Measurements from ENCODE around the gene KCTD14.

The KCTD14 gene

GRCh38 chr11:78060533-78060932 is 37.5 kb upstream of the KCTD14 start:
- TF ChIP-seq REST (IDR thresholded peaks at IDR 0.05; ENCODE audit: insufficient read depth in 1 of 2, low read depth in 2 of 2, low read length in 2 of 2): no peak
- no peak for TF ChIP-seq TAF1 (IDR thresholded peaks at IDR 0.05; ENCODE audit: borderline replicate concordance, insufficient read depth, low read length)
- no peak for TF ChIP-seq SIN3A (IDR thresholded peaks at IDR 0.05; ENCODE audit: borderline replicate concordance, insufficient read depth, low read length)
- no peak for TF ChIP-seq FOXP2 (optimal IDR thresholded peaks at IDR 0.05; ENCODE audit: borderline replicate concordance, extremely low read depth, extremely low read length, insufficient read depth)
- TF ChIP-seq POLR2AphosphoS5 (IDR thresholded peaks at IDR 0.05; ENCODE audit: low read depth, low read length): no peak

GRCh38 chr11:78057462-78058055 is 34.5 kb upstream of the KCTD14 start:
- TF ChIP-seq FOXP2 (optimal IDR thresholded peaks at IDR 0.05; ENCODE audit: borderline replicate concordance, extremely low read depth, extremely low read length, insufficient read depth) (no peak), REST (IDR thresholded peaks at IDR 0.05; ENCODE audit: insufficient read depth in 1 of 2, low read depth in 2 of 2, low read length in 2 of 2) (no peak), POLR2AphosphoS5 (IDR thresholded peaks at IDR 0.05; ENCODE audit: low read depth, low read length) (no peak), SIN3A (IDR thresholded peaks at IDR 0.05; ENCODE audit: borderline replicate concordance, insufficient read depth, low read length) (no peak), TAF1 (IDR thresholded peaks at IDR 0.05; ENCODE audit: borderline replicate concordance, insufficient read depth, low read length) (no peak)

GRCh38 chr11:78056093-78056492 is 33.0 kb upstream of the KCTD14 start:
- no peak for TF ChIP-seq FOXP2 (optimal IDR thresholded peaks at IDR 0.05; ENCODE audit: borderline replicate concordance, extremely low read depth, extremely low read length, insufficient read depth)

- no peak for TF ChIP-seq POLR2AphosphoS5 (IDR thresholded peaks at IDR 0.05; ENCODE audit: low read depth, low read length)
- TF ChIP-seq SIN3A (IDR thresholded peaks at IDR 0.05; ENCODE audit: borderline replicate concordance, insufficient read depth, low read length): no peak
- no peak for TF ChIP-seq FOXP2 (optimal IDR thresholded peaks at IDR 0.05; ENCODE audit: borderline replicate concordance, extremely low read depth, extremely low read length, insufficient read depth)
- TF ChIP-seq TAF1 (IDR thresholded peaks at IDR 0.05; ENCODE audit: borderline replicate concordance, insufficient read depth, low read length): no peak
- TF ChIP-seq REST (IDR thresholded peaks at IDR 0.05; ENCODE audit: insufficient read depth in 1 of 2, low read depth in 2 of 2, low read length in 2 of 2): no peak
Observed at GRCh38 chr11:78054971-78055370, 31.9 kb upstream of the KCTD14 start.

GRCh38 chr11:78050964-78051831 is 28.1 kb upstream of the KCTD14 start:
- TF ChIP-seq TAF1 (IDR thresholded peaks at IDR 0.05; ENCODE audit: borderline replicate concordance, insufficient read depth, low read length) (peak; percentile 33; the same call in 1 of the 2 replicates), POLR2AphosphoS5 (IDR thresholded peaks at IDR 0.05; ENCODE audit: low read depth, low read length) (peak; percentile 58), FOXP2 (optimal IDR thresholded peaks at IDR 0.05; ENCODE audit: borderline replicate concordance, extremely low read depth, extremely low read length, insufficient read depth) (peak; percentile 42), REST (IDR thresholded peaks at IDR 0.05; ENCODE audit: insufficient read depth in 1 of 2, low read depth in 2 of 2, low read length in 2 of 2) (no peak)
